ENCODE results near the gene TYSND1. TPM values are rescaled to one million over a fixed set of nuclear protein-coding genes. Genes with fewer than 3 reads are reported as not detected.

Gene TYSND1
- total and polyA plus RNA-seq, 2 donors from 2014 or later = 12.9 to 13.8 TPM

DNA sequence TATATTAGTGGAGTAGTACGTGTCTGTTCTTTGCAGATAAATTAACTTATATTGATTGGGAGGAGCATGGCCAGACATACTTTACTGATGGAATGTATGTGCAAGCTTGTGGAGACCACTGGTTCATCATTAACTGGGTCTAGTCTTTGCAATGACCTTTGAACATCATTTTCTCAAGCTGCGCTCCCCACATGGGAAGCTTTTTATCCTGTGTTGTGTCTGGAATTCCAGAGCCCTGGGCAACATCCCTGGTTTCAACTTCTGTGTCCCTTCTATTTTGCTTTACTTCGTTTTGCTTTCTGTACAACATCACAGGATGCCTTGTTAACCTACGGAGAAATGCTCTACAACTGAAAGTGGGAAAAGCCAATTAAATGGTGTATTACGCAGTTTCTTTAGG is 55.5 kb downstream of the TYSND1 start:
- Histone ChIP-seq H3K36me3 (ENCODE audit: control insufficient read depth in 2 of 3, insufficient read depth in 3 of 3, low read length in 3 of 3) (peaks cover 6 to 9% (median 9%) of the 10 kb centered on the region in 3 donors), H3K27me3 (ENCODE audit: control insufficient read depth, insufficient read depth, low read length) (no peaks in the 10 kb centered on the region), H3K27ac (ENCODE audit: low read depth in 2 of 2, low read length in 2 of 2) (peak overlapping the region in 1 of 2 donors; percentile 49), H3K9me3 (ENCODE audit: control insufficient read depth in 2 of 3, insufficient read depth in 1 of 3, low read length in 3 of 3) (no peaks in the 10 kb centered on the region), H3K4me1 (ENCODE audit: control insufficient read depth in 2 of 3, insufficient read depth in 2 of 3, low read depth in 1 of 3, low read length in 3 of 3) (no peaks in the 10 kb centered on the region), H3K4me3 (ENCODE audit: low read length in 3 of 3) (peak overlapping the region in 1 of 3 donors; percentile 11), H3K9ac (ENCODE audit: low read length in 3 of 3) (no peak overlapping the region)
- FAIRE-seq (no peak), DNase-seq (peak in 2 of 5 donors; percentile 52 to 61)
- TF ChIP-seq, protein P1, sequence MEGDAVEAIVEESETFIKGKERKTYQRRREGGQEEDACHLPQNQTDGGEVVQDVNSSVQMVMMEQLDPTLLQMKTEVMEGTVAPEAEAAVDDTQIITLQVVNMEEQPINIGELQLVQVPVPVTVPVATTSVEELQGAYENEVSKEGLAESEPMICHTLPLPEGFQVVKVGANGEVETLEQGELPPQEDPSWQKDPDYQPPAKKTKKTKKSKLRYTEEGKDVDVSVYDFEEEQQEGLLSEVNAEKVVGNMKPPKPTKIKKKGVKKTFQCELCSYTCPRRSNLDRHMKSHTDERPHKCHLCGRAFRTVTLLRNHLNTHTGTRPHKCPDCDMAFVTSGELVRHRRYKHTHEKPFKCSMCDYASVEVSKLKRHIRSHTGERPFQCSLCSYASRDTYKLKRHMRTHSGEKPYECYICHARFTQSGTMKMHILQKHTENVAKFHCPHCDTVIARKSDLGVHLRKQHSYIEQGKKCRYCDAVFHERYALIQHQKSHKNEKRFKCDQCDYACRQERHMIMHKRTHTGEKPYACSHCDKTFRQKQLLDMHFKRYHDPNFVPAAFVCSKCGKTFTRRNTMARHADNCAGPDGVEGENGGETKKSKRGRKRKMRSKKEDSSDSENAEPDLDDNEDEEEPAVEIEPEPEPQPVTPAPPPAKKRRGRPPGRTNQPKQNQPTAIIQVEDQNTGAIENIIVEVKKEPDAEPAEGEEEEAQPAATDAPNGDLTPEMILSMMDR (IDR thresholded peaks at IDR 0.05; ENCODE audit: borderline replicate concordance, extremely low read depth, insufficient read depth) = no peak
- intact Hi-C loops (cut with DNase I) = no loop called here

DNA sequence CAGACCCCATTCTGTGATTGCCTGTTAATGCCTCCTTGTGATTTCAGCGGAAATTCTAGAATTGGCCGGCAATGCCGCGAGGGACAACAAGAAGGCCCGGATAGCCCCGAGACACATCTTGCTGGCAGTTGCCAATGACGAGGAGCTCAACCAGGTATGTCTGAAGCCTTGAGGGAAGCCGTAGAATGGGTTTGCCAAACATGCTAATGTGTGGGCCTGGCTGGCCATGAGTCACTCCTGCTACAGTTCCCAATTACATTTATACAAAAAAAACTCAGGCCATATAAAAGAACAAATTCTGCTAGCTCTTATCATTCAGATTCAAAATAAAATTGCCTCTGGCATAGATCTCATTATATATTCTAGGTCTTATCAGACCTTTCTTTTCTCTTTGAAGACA is 56.5 kb downstream of the TYSND1 start:
- H3K9ac ChIP-seq (ENCODE audit: low read length in 3 of 3) = no peak overlapping the region
- H3K36me3 ChIP-seq (ENCODE audit: control insufficient read depth in 2 of 3, insufficient read depth in 3 of 3, low read length in 3 of 3) = peaks cover 6 to 7% (median 6%) of the 10 kb centered on the region in 3 donors
- FAIRE-seq (no peak), DNase-seq (no peak)
- intact Hi-C loops (cut with DNase I) = no loop called here
- no peak overlapping the region for H3K4me3 ChIP-seq (ENCODE audit: low read length in 3 of 3)
- no peaks in the 10 kb centered on the region for H3K9me3 ChIP-seq (ENCODE audit: control insufficient read depth in 2 of 3, insufficient read depth in 1 of 3, low read length in 3 of 3)
- H3K27ac ChIP-seq (ENCODE audit: low read depth in 2 of 2, low read length in 2 of 2) = no peak overlapping the region
- no peaks in the 10 kb centered on the region for H3K4me1 ChIP-seq (ENCODE audit: control insufficient read depth in 2 of 3, insufficient read depth in 2 of 3, low read depth in 1 of 3, low read length in 3 of 3)
- no peaks in the 10 kb centered on the region for H3K27me3 ChIP-seq (ENCODE audit: control insufficient read depth, insufficient read depth, low read length)
- TF ChIP-seq, protein P1 (IDR thresholded peaks at IDR 0.05; ENCODE audit: borderline replicate concordance, extremely low read depth, insufficient read depth) = no peak

DNA sequence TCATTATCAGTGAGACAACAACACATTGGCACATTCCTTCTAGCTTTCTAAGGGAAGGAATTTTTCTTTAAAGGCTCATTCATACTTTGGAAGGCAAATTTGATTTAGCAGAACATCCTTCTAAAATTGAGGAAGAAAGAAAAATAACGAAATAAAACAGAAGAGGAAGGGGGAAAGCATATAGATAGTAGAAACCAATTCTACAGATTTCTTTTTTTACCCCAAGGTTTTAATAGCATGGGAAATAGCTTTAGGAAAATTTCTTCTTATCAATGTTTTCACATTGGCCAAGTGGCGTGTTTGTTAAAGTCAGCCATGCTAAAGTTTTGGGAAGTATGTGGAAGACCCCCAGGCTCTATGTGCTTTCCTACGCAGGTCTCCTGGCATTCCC is 58.2 kb downstream of the TYSND1 start:
- H3K9me3 ChIP-seq (ENCODE audit: control insufficient read depth in 2 of 3, insufficient read depth in 1 of 3, low read length in 3 of 3) = no peaks in the 10 kb centered on the region
- peaks cover 0 to 6% (median 0%) of the 10 kb centered on the region in 3 donors for H3K36me3 ChIP-seq (ENCODE audit: control insufficient read depth in 2 of 3, insufficient read depth in 3 of 3, low read length in 3 of 3)
- H3K9ac ChIP-seq (ENCODE audit: low read length in 3 of 3) = no peak overlapping the region
- FAIRE-seq (no peak), DNase-seq (no peak)
- H3K27me3 ChIP-seq (ENCODE audit: control insufficient read depth, insufficient read depth, low read length) = no peaks in the 10 kb centered on the region
- intact Hi-C loops (cut with DNase I) = no loop called here
- no peak overlapping the region for H3K4me3 ChIP-seq (ENCODE audit: low read length in 3 of 3)
- TF ChIP-seq, protein P1 (IDR thresholded peaks at IDR 0.05; ENCODE audit: borderline replicate concordance, extremely low read depth, insufficient read depth) = no peak
- no peaks in the 10 kb centered on the region for H3K4me1 ChIP-seq (ENCODE audit: control insufficient read depth in 2 of 3, insufficient read depth in 2 of 3, low read depth in 1 of 3, low read length in 3 of 3)
- no peak overlapping the region for H3K27ac ChIP-seq (ENCODE audit: low read depth in 2 of 2, low read length in 2 of 2)

Other genes starting within 250 kb of the TYSND1 start
- 21.7 TPM for gene MACROH2A2, start 93.9 kb downstream of the TYSND1 start, total RNA-seq
- 16.8 TPM for gene MACROH2A2, start 93.9 kb downstream of the TYSND1 start, polyA plus RNA-seq (ENCODE audit: insufficient read depth, low read depth, low replicate concordance)
- gene AIFM2, start 13.9 kb downstream of the TYSND1 start, total RNA-seq = 12.7 TPM
- gene AIFM2, start 13.9 kb downstream of the TYSND1 start, polyA plus RNA-seq (ENCODE audit: insufficient read depth, low read depth, low replicate concordance) = 14.8 TPM
- 109 TPM for gene SAR1A, start 23.8 kb upstream of the TYSND1 start, total RNA-seq
- gene SAR1A, start 23.8 kb upstream of the TYSND1 start, polyA plus RNA-seq (ENCODE audit: insufficient read depth, low read depth, low replicate concordance) = 55.7 TPM
- 116 TPM for gene PPA1, start 86.7 kb upstream of the TYSND1 start, total RNA-seq
- 168 TPM for gene PPA1, start 86.7 kb upstream of the TYSND1 start, polyA plus RNA-seq (ENCODE audit: insufficient read depth, low read depth, low replicate concordance)
- 0.09 TPM for gene NPFFR1, start 137.3 kb upstream of the TYSND1 start, total RNA-seq
- gene NPFFR1, start 137.3 kb upstream of the TYSND1 start, polyA plus RNA-seq (ENCODE audit: insufficient read depth, low read depth, low replicate concordance) = not detected
- 6.0 TPM for gene LRRC20, start 235.9 kb upstream of the TYSND1 start, total RNA-seq
- 6.3 TPM for gene LRRC20, start 235.9 kb upstream of the TYSND1 start, polyA plus RNA-seq (ENCODE audit: insufficient read depth, low read depth, low replicate concordance)